Osteoblast (primary cell): ENCODE results near the gene STS. TPM values are rescaled to one million over a fixed set of nuclear protein-coding genes. Genes with fewer than 3 reads are reported as not detected.

Experiments used
- DNase-seq: peaks from one replicate; pipeline ENCODE4 v3.0.0; 2011; ENCODE audit warnings: low spot score, mixed read lengths; ENCODE audit not compliant: insufficient read length; ENCODE audit errors: missing footprints
- H2AFZ ChIP-seq: 2 replicates; pipeline ENCODE4 v1.6.0; 2011; ENCODE audit warnings: mild to moderate bottlenecking, low read length
- H3K27ac ChIP-seq: 2 replicates; pipeline ENCODE4 v1.5.1; 2011; ENCODE audit warnings: mild to moderate bottlenecking, low read depth, low read length, moderate library complexity
- H3K27me3 ChIP-seq: 2 replicates; pipeline ENCODE4 v1.6.0; 2012; ENCODE audit warnings: mild to moderate bottlenecking, control low read depth, inconsistent platforms, low read length, moderate library complexity; ENCODE audit not compliant: insufficient read depth
- H3K36me3 ChIP-seq: 2 replicates; pipeline ENCODE4 v1.5.1; 2011; ENCODE audit warnings: mild to moderate bottlenecking, low read length, control low read depth, moderate library complexity; ENCODE audit not compliant: insufficient read depth
- H3K4me1 ChIP-seq: 2 replicates; pipeline ENCODE4 v1.5.1; 2011; ENCODE audit warnings: mild to moderate bottlenecking, low read length, control low read depth, moderate library complexity; ENCODE audit not compliant: insufficient read depth
- H3K4me2 ChIP-seq: 2 replicates; pipeline ENCODE4 v1.6.0; 2011; ENCODE audit warnings: mild to moderate bottlenecking, low read length; ENCODE audit not compliant: insufficient read depth
- H3K4me3 ChIP-seq: fragments of 200-600 bp; sonication (generic); 3 replicates; pipeline ENCODE4 v1.5.1; 2012; ENCODE audit warnings: mild to moderate bottlenecking, low read length, inconsistent platforms; ENCODE audit not compliant: insufficient read depth
- H3K79me2 ChIP-seq: 2 replicates; pipeline ENCODE4 v1.6.0; 2012; ENCODE audit warnings: mild to moderate bottlenecking, low read length, control low read depth, inconsistent platforms; ENCODE audit not compliant: insufficient read depth
- H3K9me3 ChIP-seq: 2 replicates; pipeline ENCODE4 v1.5.1; 2011; ENCODE audit warnings: low read depth, low read length, control low read depth
- H4K20me1 ChIP-seq: 2 replicates; pipeline ENCODE4 v1.6.0; 2012; ENCODE audit warnings: mild to moderate bottlenecking, low read length, control low read depth; ENCODE audit not compliant: insufficient read depth
- CTCF ChIP-seq: IDR thresholded peaks from 2 replicates; pipeline ENCODE4 v1.5.1; 2011; ENCODE audit warnings: mild to moderate bottlenecking, low read depth, low read length, moderate library complexity; ENCODE audit errors: extremely low read depth
- total RNA-seq: library from RNA; depleted of rRNA; stranded (reverse); fragments of >200 nt; gene quantifications from 2 replicates; pipeline ENCODE4 v1.2.3, GENCODE V29; 2012

The STS gene, protein sequence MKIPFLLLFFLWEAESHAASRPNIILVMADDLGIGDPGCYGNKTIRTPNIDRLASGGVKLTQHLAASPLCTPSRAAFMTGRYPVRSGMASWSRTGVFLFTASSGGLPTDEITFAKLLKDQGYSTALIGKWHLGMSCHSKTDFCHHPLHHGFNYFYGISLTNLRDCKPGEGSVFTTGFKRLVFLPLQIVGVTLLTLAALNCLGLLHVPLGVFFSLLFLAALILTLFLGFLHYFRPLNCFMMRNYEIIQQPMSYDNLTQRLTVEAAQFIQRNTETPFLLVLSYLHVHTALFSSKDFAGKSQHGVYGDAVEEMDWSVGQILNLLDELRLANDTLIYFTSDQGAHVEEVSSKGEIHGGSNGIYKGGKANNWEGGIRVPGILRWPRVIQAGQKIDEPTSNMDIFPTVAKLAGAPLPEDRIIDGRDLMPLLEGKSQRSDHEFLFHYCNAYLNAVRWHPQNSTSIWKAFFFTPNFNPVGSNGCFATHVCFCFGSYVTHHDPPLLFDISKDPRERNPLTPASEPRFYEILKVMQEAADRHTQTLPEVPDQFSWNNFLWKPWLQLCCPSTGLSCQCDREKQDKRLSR
- 10.9 and 15.0 TPM in 2 replicates for total RNA-seq

DNA sequence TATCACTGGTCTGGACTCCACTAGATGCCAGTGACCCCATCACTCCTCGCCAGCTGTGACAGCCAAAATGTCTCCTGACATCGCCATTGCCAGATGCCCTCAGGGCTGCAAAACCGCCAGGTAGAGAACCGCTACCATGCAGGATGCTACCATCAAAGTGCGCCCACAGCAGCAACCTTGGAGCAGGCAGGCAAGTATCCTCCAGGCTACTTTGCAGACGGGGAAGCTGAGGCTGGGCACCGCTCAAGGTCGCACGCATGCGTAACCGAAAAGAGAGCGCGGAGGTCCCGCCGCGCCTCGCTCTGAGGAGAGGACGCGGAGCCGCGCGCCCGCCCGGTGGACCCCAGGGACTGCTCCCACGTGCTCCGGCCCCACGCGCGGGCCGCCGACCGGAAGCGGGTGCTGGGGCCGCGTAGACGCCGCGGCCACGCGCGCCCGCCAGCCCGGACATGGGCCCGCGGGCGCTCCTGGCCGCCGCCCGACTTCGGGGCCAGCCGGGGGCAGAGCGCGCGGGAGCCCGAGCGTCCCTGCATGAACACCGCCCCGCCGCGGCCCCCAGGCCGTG, at the start of gene STS:
TSS of gene STS (plus strand) at position 300 of the 565 bp plus-strand sequence. CDS start 105,488 bp downstream, outside the sequence.
- peaks cover 3% of the 10 kb centered on the region for H3K4me1 ChIP-seq
- H4K20me1 ChIP-seq, result peaks cover 6% of the 10 kb centered on the region
- H2AFZ ChIP-seq, result peak within 1 kb of the TSS; percentile 98
- no peaks in the 10 kb centered on the region for H3K27me3 ChIP-seq
- peak within 1 kb of the TSS; percentile 90 for H3K4me2 ChIP-seq
- peak; percentile 86 for DNase-seq
- peaks cover 33% of the 10 kb centered on the region for H3K79me2 ChIP-seq
- H3K27ac ChIP-seq, result peak within 1 kb of the TSS; percentile 46
- H3K4me3 ChIP-seq, result peak within 1 kb of the TSS; percentile 85
- TF ChIP-seq CTCF, result no peak
- H3K9me3 ChIP-seq, result no peaks in the 10 kb centered on the region
- H3K36me3 ChIP-seq, result no peaks in the 10 kb centered on the region

GRCh38 chrX:7100022-7100421, 47.5 kb upstream of the STS start:
- Histone ChIP-seq H3K27me3 (no peaks in the 10 kb centered on the region), H3K36me3 (peaks cover 12% of the 10 kb centered on the region), H3K4me3 (no peak overlapping the region), H2AFZ (no peak overlapping the region), H3K79me2 (peaks cover 7% of the 10 kb centered on the region), H3K4me2 (no peak overlapping the region), H3K9me3 (no peaks in the 10 kb centered on the region), H3K4me1 (no peaks in the 10 kb centered on the region), H3K27ac (no peak overlapping the region), H4K20me1 (peaks cover 32% of the 10 kb centered on the region)
- no peak for TF ChIP-seq CTCF
- DNase-seq, result no peak

DNA sequence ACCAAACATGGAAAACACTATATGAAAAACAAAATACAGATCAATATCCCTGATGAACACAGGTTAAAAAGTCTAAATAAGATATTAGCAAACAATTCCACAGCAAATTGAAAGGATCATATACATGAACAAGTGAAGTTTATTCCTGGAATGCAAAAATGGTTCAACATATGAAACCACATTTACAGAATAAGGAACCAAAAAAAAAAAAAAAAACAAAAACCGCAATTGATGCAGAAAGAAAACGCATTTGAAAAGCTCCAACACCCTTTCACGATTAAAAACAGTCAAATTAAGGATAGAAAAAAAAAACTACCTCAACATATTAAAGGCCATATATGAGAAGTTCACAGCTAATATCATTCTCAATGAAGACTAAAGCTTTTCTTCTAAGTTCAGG, 45.4 kb upstream of the STS start:
- no peaks in the 10 kb centered on the region for H3K27me3 ChIP-seq
- H3K4me1 ChIP-seq, result no peaks in the 10 kb centered on the region

More for the DNA sequence above, 45.4 kb upstream of the STS start:
- peaks cover 8% of the 10 kb centered on the region for H3K79me2 ChIP-seq
- no peak for TF ChIP-seq CTCF
- no peak overlapping the region for H3K27ac ChIP-seq
- no peak overlapping the region for H3K4me2 ChIP-seq
- H4K20me1 ChIP-seq, result peaks cover 26% of the 10 kb centered on the region
- H2AFZ ChIP-seq, result no peak overlapping the region
- H3K9me3 ChIP-seq, result no peaks in the 10 kb centered on the region
- H3K4me3 ChIP-seq, result no peak overlapping the region
- H3K36me3 ChIP-seq, result peaks cover 12% of the 10 kb centered on the region
- no peak for DNase-seq
